Measurements from ENCODE around the gene MRPS6.

The MRPS6 gene

DNA sequence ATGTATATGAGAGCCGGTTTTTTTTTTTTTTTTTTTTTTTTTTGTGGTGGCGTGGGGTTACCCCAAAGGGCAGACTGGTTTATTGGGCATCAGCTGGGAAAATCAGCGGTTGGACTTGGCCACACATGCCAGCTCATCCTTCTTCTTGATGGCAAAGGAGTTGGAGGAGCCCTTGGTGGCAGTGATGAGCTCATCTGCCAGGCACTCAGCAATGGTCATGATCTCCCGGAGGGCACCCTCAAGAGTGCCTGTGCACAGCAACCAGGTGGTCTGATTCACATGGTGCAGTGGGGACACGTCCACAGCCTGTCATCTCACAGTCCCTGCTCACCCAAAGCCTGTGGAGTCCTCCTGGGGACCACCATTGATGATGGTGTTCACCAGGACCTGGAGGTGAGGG, 62.0 kb downstream of the MRPS6 start:
- DNase-seq, result no peak

DNA sequence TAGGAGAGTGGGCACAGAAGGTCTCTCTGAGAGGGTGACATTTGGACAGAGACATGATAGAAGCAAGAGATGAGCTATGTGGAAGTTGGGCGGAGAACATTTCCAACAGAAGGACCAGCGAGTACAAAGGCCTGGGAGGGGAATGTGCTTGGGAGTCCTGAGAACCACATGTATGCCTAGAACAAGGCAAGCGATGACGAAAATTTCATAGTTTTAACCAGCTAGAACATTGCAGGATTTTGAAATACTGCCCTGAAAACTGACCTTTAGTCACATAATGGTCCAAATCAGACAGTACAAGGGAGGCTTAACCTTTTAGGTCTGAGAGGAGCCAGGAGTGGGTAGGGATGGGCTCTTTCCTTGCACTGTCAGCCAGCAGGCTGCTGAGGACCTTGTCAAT, 68.0 kb downstream of the MRPS6 start:
- no peak for DNase-seq

DNA sequence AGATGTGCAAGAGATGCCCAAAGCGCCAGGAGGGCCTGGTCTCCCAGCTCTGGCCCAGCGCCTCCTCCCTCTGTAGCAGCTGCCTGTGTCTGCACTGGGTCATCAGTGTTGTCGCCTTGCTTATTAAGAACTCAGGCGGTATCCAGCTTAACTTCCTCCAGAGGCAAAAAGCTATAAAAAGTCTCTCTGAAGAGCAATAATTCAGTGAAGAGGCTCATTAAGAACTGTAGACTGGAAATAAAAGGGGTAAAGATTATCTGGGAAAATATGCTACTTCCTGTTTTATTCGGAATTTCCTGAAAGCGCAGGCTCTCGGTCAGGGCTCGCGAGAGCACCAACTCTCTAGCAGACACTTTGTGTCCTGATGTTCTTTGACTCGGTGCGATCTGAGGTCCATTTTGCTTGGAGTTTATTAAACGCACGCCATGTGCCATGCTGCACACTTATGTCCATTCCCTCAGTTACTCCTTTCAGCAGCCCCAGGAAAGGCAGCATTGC, 70.4 kb downstream of the MRPS6 start:
- no peak for DNase-seq

DNA sequence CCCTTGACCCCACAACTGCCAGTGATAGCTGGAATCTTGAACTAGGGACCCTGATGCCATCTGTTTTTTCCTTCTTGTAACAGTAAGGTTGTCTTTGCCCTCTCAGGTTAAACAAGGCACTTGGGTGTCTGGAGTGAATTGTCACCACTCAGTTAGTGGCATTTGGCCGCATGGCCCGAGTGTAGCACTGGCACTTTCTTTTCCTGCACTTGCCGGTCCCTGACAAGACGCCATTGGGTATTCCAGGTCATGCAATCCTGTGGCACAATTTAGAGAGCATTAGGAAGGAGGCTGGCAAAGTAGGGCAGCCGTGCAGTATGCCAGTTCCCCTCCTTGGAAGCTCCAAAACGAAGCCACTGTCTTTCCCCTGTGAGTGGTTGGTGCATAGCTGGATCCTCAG, 70.8 kb downstream of the MRPS6 start:
- DNase-seq, result no peak

DNA sequence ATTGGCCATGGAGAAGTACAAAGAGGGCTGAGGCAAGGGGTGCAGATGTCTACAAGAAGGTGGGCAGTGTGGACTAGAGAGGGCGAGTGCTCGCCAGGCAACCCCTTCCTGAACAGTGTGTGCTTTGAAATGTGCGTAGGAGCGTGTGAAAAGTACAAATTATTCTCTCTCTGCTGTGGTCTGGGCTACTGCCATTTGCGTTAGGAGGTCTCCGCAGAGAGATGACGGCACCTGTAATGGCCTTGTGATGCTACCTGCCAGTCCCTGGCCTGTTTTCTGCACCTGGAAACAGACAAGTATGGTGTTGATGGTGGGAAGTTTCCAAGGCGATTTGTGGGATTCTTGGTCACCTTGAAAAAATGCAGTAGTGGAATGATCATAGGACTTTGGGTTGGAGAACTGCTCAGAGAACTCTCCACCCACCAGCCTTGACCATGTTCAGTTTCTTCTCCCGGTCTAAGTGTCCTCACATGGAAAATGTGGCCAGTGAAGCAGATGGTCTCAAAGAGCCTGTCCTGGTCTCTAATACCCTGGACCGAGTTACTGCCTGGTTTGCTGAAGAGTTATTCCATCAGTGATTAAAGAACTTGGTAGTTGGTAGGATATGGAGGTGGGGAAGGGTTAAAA, 74.5 kb downstream of the MRPS6 start:
- no peak for DNase-seq

DNA sequence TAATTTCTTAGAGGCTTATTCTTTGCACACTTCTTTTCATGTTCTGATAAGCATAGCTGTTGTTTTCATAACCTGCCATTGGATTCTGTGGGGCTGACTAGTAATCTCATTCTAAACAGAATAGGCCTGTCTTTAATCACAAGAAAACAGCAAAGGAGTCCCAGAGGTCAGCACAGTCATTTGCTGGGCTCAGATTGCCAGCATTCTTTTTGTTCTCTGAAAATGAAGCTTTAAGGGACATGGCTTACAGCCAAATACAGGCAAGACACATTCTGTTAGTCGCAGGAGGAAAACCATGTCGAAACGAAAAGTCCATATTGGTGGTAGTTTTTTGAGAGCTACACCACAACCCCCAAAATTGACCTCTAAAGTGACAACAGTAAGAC, 75.0 kb downstream of the MRPS6 start:
- DNase-seq, result no peak

DNA sequence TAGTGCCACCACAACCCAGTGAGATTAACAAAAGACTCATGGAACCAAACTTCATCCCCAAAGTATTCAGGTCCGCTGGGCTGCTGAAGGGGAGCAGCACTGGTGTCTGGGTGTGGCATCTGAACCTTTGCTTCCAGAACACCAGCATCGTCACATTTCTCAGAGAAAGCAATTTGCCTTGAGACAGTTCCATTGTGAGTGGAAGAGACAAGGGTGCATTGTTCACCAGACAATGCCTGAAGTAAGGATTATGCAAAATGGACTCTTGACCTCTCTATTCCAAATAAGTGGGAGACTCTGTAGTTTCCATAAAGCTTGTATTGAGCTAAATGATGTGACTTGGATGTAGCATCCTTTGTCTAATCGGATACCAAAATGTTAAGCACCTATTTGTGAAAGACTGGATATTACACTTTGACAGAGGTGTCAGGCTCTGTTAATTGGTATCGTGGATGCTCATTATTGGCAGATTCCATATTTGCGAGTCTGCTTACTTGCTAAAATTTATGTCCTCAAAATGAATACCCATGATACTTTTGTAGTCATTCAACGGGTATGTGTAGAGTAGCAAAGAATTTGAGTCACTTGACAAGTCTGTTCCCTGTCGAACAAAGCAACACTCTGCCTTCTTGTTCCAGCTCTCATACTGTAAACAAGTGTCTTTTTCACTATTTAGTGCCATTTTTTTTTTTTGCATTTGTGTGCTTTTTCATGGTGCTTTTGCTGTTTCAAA, 75.6 kb downstream of the MRPS6 start:
- no peak for DNase-seq

DNA sequence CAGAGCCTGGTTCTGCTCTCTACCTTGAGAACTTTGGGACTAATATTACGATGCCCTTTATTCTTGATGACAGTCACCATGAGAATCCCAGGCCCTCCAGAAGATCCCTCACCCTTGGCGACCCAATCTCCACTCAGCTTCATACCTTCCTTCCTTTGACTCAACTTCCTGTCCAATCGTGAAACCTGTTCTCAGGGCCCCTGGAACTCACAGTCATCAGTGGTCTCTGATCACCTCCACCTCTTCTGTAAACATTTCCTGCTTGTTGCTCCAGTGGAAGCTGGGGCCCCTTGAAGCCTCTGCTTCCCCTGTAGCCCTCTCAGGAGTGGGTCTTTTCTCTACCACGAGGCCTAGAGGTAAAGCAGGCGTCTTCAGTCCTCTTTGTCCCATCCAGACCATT, 79.1 kb downstream of the MRPS6 start:
- DNase-seq, result no peak

DNA sequence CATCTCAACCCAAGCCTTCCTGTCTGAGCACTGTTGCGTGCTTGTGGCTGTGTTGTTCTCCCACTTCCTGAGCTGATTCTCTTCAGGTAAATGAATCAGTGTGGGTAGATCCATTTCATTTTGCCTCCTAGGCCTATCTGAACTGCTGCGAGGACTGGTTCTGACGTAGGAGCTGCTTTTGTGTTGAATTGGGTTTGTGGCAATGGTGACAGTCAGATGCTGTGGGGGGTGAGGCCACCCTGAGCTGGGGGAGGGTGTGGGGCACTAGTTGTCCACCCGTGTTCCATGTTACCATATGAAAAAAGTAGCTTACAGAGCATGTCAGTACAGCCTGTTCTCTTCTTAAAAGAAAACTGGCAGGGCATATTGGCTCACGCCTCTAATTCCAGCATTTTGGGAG, 81.5 kb downstream of the MRPS6 start:
- DNase-seq, result no peak

DNA sequence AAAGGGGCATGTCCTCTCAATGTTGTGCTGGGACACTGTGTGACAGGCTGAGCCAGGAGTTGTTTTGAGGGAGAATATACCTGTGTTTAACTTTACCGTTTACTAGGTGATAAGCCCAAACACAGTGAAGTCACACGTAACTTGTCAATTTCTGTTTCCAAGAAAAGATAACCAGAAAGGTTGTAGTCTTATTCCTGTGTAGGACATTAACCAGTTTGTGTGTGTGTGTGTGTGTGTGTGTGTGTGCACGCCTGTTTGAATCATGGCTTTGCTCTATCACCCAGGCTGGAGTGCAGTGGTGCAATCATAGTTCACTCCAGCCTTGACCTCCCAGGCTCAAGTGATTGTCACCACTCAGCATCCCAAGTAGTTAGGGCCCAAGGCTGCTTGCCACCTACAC, 83.6 kb downstream of the MRPS6 start:
- DNase-seq, result no peak

DNA sequence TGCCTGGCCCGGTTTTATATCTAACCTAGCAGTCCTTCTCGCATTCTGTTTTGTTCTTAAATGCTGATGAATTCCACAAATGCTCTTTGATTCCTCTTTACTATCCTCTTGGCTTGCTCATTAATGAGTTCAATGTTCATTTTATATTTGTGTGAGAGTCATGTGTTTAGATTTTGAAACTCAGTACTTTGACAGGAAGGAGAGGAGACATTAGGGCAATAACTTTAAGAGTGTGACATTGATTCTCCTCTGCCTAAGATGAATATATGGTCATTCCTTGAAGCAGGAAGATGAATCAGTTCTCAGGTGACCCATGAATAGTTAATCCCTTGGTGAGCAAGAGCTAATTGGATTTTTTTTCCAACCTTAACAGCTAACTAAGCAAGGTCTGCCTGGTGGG, 84.1 kb downstream of the MRPS6 start:
- DNase-seq, result no peak

DNA sequence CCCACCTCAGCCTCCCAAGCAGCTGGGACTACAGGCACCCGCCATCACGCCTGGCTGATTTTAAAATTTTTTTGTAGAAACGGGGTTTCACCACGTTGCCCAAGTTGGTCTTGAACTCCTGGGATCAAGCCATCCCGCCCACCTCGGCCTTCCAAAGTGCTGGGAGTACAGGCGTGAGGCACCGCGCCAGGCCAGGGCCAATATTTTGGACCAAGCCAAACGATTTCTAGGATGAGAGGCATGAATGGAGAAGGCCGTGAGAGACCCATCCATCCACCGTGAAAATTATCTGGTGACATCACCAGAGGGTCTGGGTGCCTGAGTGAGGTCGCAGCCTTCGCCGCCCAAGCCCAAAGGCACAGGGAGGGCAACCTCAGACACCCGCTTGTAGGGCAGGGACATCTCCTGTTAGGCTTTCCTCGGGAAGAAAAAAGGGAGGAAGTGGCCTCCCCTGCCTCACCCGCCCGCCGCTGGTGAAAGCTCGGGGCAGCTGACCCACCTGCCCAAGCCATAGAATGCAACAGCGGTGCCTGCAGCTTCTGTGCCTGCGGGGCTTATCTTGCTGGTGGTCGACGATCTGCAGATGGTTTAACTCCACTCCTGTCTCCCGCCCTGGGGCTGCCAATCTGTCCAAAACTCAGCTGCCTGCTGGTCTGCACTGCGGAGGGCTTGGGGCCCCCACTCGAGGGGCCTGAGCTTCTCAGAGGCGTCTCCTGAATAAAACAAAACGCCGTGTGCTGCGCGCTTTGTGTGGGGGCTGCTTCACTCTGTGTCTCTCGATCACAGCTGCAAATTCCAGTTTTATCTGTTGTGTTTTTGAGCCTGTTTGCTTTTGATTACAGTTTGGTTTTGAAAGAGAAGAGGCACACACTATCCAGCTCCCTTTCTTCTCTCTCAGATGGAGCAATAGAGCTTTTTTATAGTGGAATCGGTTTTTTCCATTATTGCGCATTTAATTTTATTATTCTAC, 85.8 kb downstream of the MRPS6 start:
- no peak for DNase-seq

DNA sequence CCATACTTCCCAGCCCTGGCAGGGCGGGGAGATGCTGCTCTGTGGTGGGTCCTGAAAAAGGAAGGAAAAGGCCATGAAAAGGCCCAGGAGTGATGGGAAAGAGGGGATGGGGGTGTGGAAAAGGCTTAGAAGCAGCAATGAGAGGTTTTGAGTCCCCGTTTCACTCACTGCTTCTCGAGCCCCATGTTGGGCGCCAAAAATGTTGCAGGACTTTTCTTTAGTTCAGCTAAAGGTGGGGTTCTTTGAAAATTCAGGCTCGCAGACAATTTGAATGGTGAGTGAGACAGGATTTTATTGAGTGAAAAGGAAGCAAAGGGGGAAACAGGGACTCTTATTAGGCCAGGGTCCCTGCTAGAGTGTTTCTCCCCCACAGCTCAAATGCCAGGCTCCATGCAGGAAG, 93.1 kb downstream of the MRPS6 start:
- DNase-seq, result no peak

DNA sequence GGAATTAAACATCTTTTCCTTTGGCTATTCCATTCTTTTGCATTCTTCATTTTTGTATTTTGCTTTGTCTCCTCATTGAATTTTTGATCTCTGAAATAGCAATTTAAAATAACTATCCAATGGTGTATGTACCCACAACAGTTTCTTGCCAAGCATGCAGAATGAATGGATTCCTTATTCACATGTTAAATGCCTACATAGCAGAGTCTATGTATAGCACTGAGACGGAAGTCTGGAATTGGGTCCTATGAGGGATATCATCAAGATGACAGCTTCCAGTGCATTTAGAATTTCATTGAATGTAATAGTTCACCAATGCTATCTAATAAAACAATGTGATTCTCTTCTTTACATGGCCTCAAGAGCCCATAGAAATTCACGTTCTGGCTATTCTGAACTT, 97.5 kb downstream of the MRPS6 start:
- DNase-seq, result no peak

DNA sequence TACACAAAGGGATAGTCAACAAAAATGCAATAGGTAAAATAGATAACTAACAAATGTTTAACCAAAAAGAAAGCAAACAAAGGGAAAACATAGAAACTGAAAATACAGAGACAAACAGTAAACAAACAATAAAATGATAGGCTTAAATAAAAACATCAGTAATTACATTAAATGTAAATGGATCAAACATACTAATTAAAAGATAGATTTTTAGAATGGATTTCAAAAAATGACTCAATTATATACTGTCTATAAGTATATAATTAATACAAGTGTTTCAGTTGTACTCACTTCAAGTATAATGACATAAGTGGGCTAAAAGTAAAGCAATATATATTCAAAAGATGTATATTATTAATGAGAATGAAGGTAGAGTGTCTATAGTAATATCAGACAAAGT, 101.1 kb downstream of the MRPS6 start:
- DNase-seq, result no peak

DNA sequence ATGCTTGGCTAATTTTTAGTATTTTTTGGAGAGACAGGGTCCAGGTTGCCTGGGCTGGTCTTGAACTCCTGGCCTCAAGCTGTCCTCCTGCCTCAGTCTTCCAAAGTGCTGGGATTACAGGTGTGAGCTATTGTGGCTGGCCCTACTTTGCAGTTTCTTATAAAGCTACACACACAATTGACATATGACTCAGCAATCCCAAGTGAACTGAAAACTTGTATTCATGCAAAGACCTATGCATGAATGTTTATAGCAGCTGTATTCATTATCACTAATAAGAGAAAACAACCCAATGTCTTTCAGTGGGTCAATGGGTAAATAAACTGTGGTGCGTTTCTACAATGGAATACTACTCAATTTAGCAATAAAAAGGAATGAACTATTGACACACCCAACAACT, 103.1 kb downstream of the MRPS6 start:
- no peak for DNase-seq

DNA sequence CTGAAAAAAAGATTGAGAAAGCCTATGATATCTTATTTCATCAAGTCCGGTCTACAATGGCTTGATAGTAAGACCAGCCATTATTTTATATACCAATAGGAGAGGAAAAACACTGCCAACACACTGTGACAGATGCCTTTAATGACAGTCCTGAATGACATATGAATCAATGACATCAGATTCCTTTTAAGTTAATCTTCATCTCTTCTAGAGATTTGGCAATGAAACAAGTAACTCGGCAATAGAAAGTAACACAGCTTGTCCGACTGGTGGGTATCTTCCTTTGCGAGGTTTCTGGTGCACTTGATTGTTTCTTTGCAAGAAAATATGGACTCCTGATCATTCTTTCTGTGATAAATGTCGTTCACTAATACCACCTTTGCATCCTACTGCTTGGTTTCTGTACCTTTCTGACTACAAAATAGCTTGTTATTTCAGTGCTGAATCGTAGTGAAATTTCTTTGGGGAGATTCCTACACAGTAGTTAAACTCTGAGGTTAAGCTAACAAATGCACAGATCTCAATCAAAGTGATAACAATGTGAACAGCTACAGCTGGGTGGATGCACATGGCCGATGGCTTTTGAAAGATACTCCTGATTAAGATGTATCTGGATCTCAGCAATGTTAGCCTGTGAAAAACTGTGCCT, 104.7 kb downstream of the MRPS6 start:
- DNase-seq, result no peak

DNA sequence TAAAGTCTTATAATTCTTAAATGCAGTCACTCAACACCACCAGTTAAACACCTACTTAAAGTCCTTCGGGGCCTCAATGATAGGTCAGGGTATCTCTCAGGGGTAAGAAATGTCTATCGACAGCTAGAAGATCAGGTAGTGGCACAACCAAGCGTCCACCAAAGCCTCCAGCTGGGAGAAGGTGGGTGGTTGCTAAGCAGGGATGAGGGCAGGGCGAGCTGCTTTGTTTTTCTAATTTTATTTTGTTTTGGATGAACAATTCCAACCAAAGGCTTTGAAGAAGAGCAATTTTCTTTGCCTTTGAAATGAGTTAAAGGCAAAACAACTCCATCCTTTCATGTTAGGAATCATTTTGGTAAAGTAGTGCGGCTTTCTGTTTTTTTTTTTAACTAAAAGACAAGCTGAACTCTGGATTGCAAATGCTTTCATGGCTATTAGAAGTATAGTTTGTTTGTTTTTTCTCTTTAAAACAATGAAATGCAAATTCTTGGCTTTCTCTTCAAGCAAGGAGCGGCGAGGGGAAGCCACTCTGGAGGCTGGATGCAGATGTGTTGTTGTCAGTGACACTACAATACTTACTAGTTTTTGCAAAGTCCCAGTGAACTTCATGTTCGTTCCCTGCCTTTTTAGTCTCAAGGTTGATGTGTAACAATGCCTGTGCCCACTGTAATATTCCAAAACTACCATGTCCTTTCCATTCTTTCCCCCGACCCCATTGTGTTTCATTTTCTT, 106.0 kb downstream of the MRPS6 start:
- no peak for DNase-seq

DNA sequence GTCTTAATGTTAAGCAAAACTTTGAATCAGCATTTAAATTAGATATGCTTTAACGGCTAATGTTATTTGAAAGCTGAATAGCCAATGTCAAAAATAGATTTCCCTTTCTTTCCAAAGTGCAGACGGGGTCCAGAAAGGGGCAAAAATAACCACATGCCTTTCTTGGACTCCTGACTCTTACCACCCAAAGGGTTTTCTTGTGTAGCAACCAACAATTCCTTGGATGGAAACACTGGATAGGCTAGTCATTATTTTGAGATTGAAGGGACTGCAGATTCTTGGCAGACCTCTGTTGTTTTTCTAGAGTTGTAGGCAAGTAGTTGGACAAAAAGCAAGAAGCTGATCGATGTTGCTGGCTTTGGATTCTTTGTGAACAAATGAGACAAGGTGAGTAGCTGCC, 107.0 kb downstream of the MRPS6 start:
- DNase-seq, result no peak

DNA sequence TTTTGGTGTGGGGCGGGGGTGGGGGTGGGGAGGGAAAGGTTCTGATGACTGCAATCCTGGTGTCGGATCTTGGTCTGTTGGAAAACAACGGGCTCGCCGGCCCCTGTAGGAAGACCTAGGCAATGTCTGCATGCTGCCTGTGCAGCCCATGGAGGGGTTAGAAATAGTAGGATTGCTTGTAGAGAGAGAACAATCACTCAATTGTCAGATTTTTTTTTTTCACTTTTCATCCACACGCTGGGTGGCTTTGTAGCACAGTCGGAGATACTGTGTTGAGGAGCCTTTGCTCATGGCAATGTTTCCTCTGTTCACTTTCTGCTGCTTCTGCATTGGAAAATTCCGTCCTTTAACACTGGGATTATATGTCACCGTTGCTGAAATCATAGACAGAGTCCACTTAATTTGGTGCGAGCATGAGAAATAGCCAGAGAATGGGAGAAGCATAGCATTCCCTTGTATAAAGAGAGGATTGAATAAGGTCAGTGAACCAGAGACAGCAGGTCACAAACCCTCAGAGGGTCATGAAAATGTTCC, 107.5 kb downstream of the MRPS6 start:
- no peak for DNase-seq

DNA sequence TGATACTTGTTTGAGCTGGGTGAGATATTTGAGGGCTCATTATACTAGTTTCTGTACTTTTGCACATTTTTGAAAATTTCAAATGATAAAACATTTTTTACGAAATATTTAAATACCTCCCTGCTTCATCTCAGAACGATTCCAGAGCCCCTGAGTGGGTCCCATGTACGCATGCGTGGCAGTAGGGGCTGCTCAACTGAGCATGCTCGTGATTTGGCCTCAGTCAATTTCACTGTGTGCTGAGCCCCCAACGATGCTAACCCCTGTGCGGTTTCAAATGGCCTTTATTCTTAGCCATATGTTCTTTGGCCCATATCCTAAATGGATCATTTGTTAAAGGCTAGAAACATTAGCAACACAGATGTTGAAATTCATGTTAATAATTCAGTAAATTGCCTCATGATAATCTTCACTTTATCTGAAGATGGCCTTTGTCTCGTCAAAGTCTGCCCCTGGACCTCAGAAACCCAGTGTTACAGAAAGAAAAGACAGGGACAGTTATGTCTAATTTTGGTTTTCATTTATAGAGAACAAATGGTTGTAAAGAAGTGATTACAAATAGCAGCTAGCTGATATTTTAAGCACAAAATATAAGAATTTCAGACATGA, 108.2 kb downstream of the MRPS6 start:
- no peak for DNase-seq

DNA sequence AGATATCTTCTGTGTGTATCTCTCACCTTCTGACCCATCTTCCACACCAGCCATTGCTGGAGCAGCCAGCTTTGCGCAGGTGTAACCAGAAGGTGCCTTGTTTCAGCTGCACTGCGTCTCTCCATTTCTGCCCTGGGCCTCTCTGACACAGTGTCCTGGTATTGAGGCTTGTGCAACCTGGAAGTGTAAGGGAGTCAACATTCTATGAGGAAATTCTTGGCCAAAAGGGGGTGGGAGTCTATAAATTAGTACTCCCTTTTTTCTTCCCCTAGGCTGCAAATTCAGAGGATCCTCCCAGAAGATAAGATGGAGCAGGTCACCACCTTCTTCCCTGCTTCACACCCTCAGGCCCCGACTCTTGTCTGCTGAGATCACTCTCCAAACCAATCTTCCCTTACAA, 109.1 kb downstream of the MRPS6 start:
- no peak for DNase-seq
